B cell (primary cell): ENCODE data around the gene TAS2R14.

Experiments used
- EZH2 ChIP-seq: IDR thresholded peaks from 2 replicates; pipeline ENCODE4 v1.6.1; 2012; ENCODE audit warnings: borderline replicate concordance, low read depth, mild to moderate bottlenecking, moderate library complexity, low read length; ENCODE audit not compliant: insufficient read depth, poor library complexity, severe bottlenecking
- TF ChIP-seq, protein P1 (sequence below): fragments of 200-600 bp; IDR thresholded peaks from one replicate; pipeline ENCODE4 v1.8.0; 2022; ENCODE audit warnings: antibody characterized with exemption, mild to moderate bottlenecking

DNA sequence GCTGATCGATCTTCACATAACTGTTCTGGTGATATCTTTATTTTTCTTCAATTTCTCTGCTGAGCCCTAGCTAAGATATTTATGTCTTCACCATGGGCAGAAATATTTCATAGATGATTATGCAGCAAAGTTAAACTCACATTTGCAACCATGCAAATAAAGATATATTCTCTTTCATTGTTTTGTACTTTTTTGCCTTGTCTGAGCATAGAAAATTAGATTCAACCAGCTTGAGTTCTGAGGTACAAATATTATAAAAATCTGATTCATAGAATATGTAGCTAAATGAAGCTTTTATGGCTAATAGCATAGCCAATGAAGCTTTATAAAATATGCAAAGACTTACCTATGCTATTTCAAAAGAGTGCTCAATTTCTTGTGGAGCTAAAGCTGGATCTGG is 29.6 kb downstream of the TAS2R14 start, which contains the start of gene TAS2R13:
- TF ChIP-seq, protein P1, sequence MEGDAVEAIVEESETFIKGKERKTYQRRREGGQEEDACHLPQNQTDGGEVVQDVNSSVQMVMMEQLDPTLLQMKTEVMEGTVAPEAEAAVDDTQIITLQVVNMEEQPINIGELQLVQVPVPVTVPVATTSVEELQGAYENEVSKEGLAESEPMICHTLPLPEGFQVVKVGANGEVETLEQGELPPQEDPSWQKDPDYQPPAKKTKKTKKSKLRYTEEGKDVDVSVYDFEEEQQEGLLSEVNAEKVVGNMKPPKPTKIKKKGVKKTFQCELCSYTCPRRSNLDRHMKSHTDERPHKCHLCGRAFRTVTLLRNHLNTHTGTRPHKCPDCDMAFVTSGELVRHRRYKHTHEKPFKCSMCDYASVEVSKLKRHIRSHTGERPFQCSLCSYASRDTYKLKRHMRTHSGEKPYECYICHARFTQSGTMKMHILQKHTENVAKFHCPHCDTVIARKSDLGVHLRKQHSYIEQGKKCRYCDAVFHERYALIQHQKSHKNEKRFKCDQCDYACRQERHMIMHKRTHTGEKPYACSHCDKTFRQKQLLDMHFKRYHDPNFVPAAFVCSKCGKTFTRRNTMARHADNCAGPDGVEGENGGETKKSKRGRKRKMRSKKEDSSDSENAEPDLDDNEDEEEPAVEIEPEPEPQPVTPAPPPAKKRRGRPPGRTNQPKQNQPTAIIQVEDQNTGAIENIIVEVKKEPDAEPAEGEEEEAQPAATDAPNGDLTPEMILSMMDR, result no peak
- TF ChIP-seq EZH2, result no peak
